HG03457 (cell line): ENCODE data around the gene DPEP2.
"Not testable (repeated sequence)": the region's sequence is repeated elsewhere in the genome, so short reads cannot be mapped to it uniquely, and the experiment has no call there.

Source experiments
- ATAC-seq: cut with Tn5 transposase; IDR thresholded peaks from one replicate; pipeline ENCODE4 v1.9.1; 2021; ENCODE audit warnings: moderate number of reproducible peaks; ENCODE audit not compliant: unreplicated experiment

Gene DPEP2

GRCh38 chr16:68005786-68006286 is 6.6 kb upstream of the DPEP2 start:
- no peak for ATAC-seq

- ATAC-seq, result no peak
Observed at GRCh38 chr16:68005211-68005610, 5.9 kb upstream of the DPEP2 start.

GRCh38 chr16:68003031-68003430 is 3.7 kb upstream of the DPEP2 start:
- ATAC-seq, result no peak

GRCh38 chr16:68000450-68000849 is 1.2 kb upstream of the DPEP2 start:
- no peak for ATAC-seq

GRCh38 chr16:67999985-68000384 is 701 bp upstream of the DPEP2 start:
- ATAC-seq, result no peak

- ATAC-seq, result not testable (repeated sequence)
Observed at GRCh38 chr16:67998231-67998778, 979 bp downstream of the DPEP2 start.

- no peak for ATAC-seq
Observed at GRCh38 chr16:67996666-67997065, 2.6 kb downstream of the DPEP2 start.

GRCh38 chr16:67995423-67995822 is 3.9 kb downstream of the DPEP2 start:
- no peak for ATAC-seq

GRCh38 chr16:67994040-67994408 is 5.3 kb downstream of the DPEP2 start:
- not testable (repeated sequence) for ATAC-seq

- peak; percentile 64 for ATAC-seq
Observed at GRCh38 chr16:67993207-67994039, 5.9 kb downstream of the DPEP2 start.

GRCh38 chr16:67992661-67993206 is 6.5 kb downstream of the DPEP2 start:
- no peak for ATAC-seq

GRCh38 chr16:67990018-67990386 is 9.3 kb downstream of the DPEP2 start:
- no peak for ATAC-seq

GRCh38 chr16:67989322-67990017 is 9.8 kb downstream of the DPEP2 start:
- no peak for ATAC-seq

- ATAC-seq, result no peak
Observed at GRCh38 chr16:67988675-67989074, 10.6 kb downstream of the DPEP2 start.

- no peak for ATAC-seq
Observed at GRCh38 chr16:67987460-67988160, 11.7 kb downstream of the DPEP2 start.

- no peak for ATAC-seq
Observed at GRCh38 chr16:67986949-67987348, 12.3 kb downstream of the DPEP2 start.

- ATAC-seq, result no peak
Observed at GRCh38 chr16:67982011-67982696, 17.1 kb downstream of the DPEP2 start.

- no peak for ATAC-seq
Observed at GRCh38 chr16:67979955-67980678, 19.2 kb downstream of the DPEP2 start, which contains the start of gene DPEP3. Gene DPEP3 (minus strand): TSS chr16:67980499. CDS start chr16:67980380, 119 bp downstream.

- no peak for ATAC-seq
Observed at GRCh38 chr16:67977469-67978227, 21.6 kb downstream of the DPEP2 start.
